K562 (cell line): ENCODE data around the gene SUMF2. TPM values are rescaled to one million over a fixed set of nuclear protein-coding genes. Genes with fewer than 3 reads are reported as not detected.

Experiments used
- CBX3 ChIP-seq, 2 experiments: IDR thresholded peaks; 1 replicate in 1 of 2; 2 replicates in 1 of 2; pipeline ENCODE4 v1.6.1; 2012; ENCODE audit warnings: inconsistent platforms in 2 of 2, low read length in 2 of 2, borderline replicate concordance in 1 of 2, control low read depth in 1 of 2
- CREB3L1 ChIP-seq: fragments of 450-650 bp; IDR thresholded peaks from 2 replicates; pipeline ENCODE4 v1.6.1; 2014; ENCODE audit warnings: low read depth, mild to moderate bottlenecking, moderate library complexity, borderline replicate concordance
- HES1 ChIP-seq: fragments of 450-650 bp; IDR thresholded peaks from 2 replicates; pipeline ENCODE4 v1.6.1; 2016; ENCODE audit warnings: low read depth, mild to moderate bottlenecking, moderate library complexity
- HMGN3 ChIP-seq: IDR thresholded peaks from 2 replicates; pipeline ENCODE4 v1.6.1; 2011; ENCODE audit warnings: borderline replicate concordance, low read depth, mild to moderate bottlenecking, mixed read lengths, low read length; ENCODE audit not compliant: insufficient read length; ENCODE audit errors: extremely low read depth
- HOXB6 ChIP-seq: fragments of 250-450 bp; sonication (Bioruptor Pico); IDR thresholded peaks from 2 replicates; pipeline ENCODE4 v1.5.1; 2022; ENCODE audit warnings: mild to moderate bottlenecking, borderline replicate concordance
- MBD2 ChIP-seq: sonication (generic); IDR thresholded peaks from 2 replicates; pipeline ENCODE4 v1.6.1; 2016; ENCODE audit warnings: low read depth, borderline replicate concordance
- MLLT1 ChIP-seq, 2 experiments: fragments of 450-650 bp; IDR thresholded peaks; 2 replicates each; pipeline ENCODE4 v1.6.1; 2016
- NFATC3 ChIP-seq: fragments of 450-650 bp; IDR thresholded peaks from 2 replicates; pipeline ENCODE4 v1.6.1; 2017; ENCODE audit warnings: mild to moderate bottlenecking
- PBX2 ChIP-seq, 2 experiments: IDR thresholded peaks in 1 of 2; conservative IDR thresholded peaks in 1 of 2; 2 replicates each; pipeline ENCODE4 v1.6.1; 2016; ENCODE audit warnings: low read depth in 2 of 2, mild to moderate bottlenecking in 1 of 2, missing compliant biosample characterization in 1 of 2, missing genetic modification characterization in 1 of 2, moderate library complexity in 1 of 2
- PYGO2 ChIP-seq: fragments of 450-650 bp; IDR thresholded peaks from 2 replicates; pipeline ENCODE4 v1.6.1; 2016; ENCODE audit warnings: mild to moderate bottlenecking, missing genetic modification characterization, moderate library complexity, missing compliant biosample characterization
- RB1 ChIP-seq: fragments of 450-650 bp; IDR thresholded peaks from 2 replicates; pipeline ENCODE4 v1.6.1; 2017; ENCODE audit warnings: low read depth, mild to moderate bottlenecking
- RNF2 ChIP-seq: sonication (generic); IDR thresholded peaks from 2 replicates; pipeline ENCODE4 v1.6.1; 2016
- SAFB ChIP-seq: fragments of 200-400 bp; formaldehyde crosslinking; IDR thresholded peaks from 2 replicates; pipeline ENCODE4 v1.6.1; 2017; ENCODE audit warnings: low read depth, low read length, borderline replicate concordance
- SAP30 ChIP-seq: fragments of 200-600 bp; sonication (generic); IDR thresholded peaks from 2 replicates; pipeline ENCODE4 v1.6.1; 2012; ENCODE audit warnings: borderline replicate concordance, low read depth, mild to moderate bottlenecking, moderate library complexity, low read length, control low read depth, inconsistent platforms; ENCODE audit not compliant: insufficient read depth, poor library complexity, severe bottlenecking
- SMAD1 ChIP-seq: fragments of 150-350 bp; IDR thresholded peaks from 2 replicates; pipeline ENCODE4 v1.6.1; 2014; ENCODE audit warnings: low read length, low read depth; ENCODE audit not compliant: partially characterized antibody
- SMAD2 ChIP-seq: fragments of 150-350 bp; IDR thresholded peaks from 2 replicates; pipeline ENCODE4 v1.6.1; 2014; ENCODE audit warnings: low read depth, mild to moderate bottlenecking, low read length
- SMAD4 ChIP-seq: fragments of 250-450 bp; sonication (Bioruptor Pico); conservative IDR thresholded peaks from 2 replicates; pipeline ENCODE4 v1.8.0; 2021; ENCODE audit warnings: inconsistent platforms, mild to moderate bottlenecking, moderate library complexity
- TBP ChIP-seq: optimal IDR thresholded peaks from 2 replicates; pipeline ENCODE3; 2011; ENCODE audit warnings: low read depth, low read length, improper control_type of control experiment
- U2AF2 ChIP-seq: fragments of 200-400 bp; formaldehyde crosslinking; optimal IDR thresholded peaks from 2 replicates; pipeline ENCODE3; 2017; ENCODE audit warnings: low read depth, mild to moderate bottlenecking, low read length
- WHSC1 ChIP-seq: IDR thresholded peaks from one replicate; pipeline ENCODE4 v1.6.1; 2012; ENCODE audit warnings: low read length, control low read depth, inconsistent platforms
- ZC3H8 ChIP-seq: fragments of 450-650 bp; IDR thresholded peaks from 2 replicates; pipeline ENCODE4 v1.6.1; 2017
- polyA plus RNA-seq, 8 experiments: library from polyadenylated mRNA; depleted of rRNA in 4 of 8; stranded (reverse) in 5 of 8; unstranded in 3 of 8; fragments of >200 nt; fragmentation: Nextera tagmentation in 2 of 8; fragmentation: Illumina TruSeq in 1 of 8; extraction: Ambion mirVana in 2 of 8; extraction: Trizol in 1 of 8; gene quantifications; 2 replicates each; pipeline versions ENCODE4 v1.2.1 to v1.2.3, GENCODE V29; 2011 to 2014; ENCODE audit warnings: inconsistent platforms in 1 of 8, missing spikeins in 1 of 8
- total RNA-seq, 7 experiments: library from RNA; depleted of rRNA in 6 of 7; stranded (reverse); fragments of >200 nt in 6 of 7; fragmentation: Illumina TruSeq in 2 of 7; extraction: Trizol in 2 of 7; gene quantifications; 2 replicates each; pipeline versions ENCODE4 v1.2.1 to v1.2.3, GENCODE V29; 2011 to 2021; ENCODE audit warnings: low replicate concordance in 1 of 7

SUMF2 gene
- total and polyA plus RNA-seq, 9 of the 15 experiments (the other 6 are each of a cell fraction or from before 2014, with no cell fraction given), result 39.0 to 113 (median 67.7) TPM

- TF ChIP-seq CREB3L1 (peak; percentile 84; the same call in 1 of the 2 replicates), SMAD4 (CRISPR knock-in tag) (no peak), WHSC1 (no peak), SMAD2 (no peak), PBX2 (CRISPR knock-in tag; IDR thresholded peaks at IDR 0.05; ENCODE audit: low read depth) (peak; percentile 91), PBX2 (tag; conservative IDR thresholded peaks at IDR 0.05; ENCODE audit: low read depth) (peak; percentile 99), U2AF2 (no peak), PYGO2 (tag) (no peak), SMAD1 (peak; percentile 18), NFATC3 (no peak), SAFB (no peak), MLLT1 (IDR thresholded peaks at IDR 0.05) (peak; percentile 39 to 71; a peak in 3 of 4 replicates), SAP30 (peak; percentile 28), RB1 (peak; percentile 51; the same call in 1 of the 2 replicates), RNF2 (peak; percentile 64; the same call in 1 of the 2 replicates), TBP (peak; percentile 82), HOXB6 (CRISPR knock-in tag) (no peak), HMGN3 (peak; percentile 46), MBD2 (peak; percentile 90), HES1 (no peak), ZC3H8 (no peak), CBX3 (IDR thresholded peaks at IDR 0.05; ENCODE audit: borderline replicate concordance in 1 of 2, low read length in 2 of 2) (peak in 1 of 2 experiments; percentile 77; a peak in 2 of 3 replicates)
Observed at GRCh38 chr7:56106108-56107073, 42.3 kb downstream of the SUMF2 start, which contains the start of gene CHCHD2 (continued).
